Myocyte (in vitro differentiated cells): ENCODE measurements around the gene UTP11. TPM values are rescaled to one million over a fixed set of nuclear protein-coding genes. Genes with fewer than 3 reads are reported as not detected.
"Not testable (repeated sequence)": the region's sequence is repeated elsewhere in the genome, so short reads cannot be mapped to it uniquely, and the experiment has no call there.

ENCODE experiments used
- DNase-seq: peaks from one replicate; pipeline ENCODE4 v3.0.0-alpha.2; 2012; ENCODE audit warnings: low read depth
- total RNA-seq: library from RNA; depleted of rRNA; stranded (reverse); fragments of >200 nt; gene quantifications from 2 replicates; pipeline ENCODE4 v1.2.3, GENCODE V29; 2014

UTP11 gene
- total RNA-seq, 1 donor from 2014 or later: 137 TPM

GRCh38 chr1:38027201-38028104 is 14.9 kb downstream of the UTP11 start:
- no peak for DNase-seq

GRCh38 chr1:38028105-38028591 is 15.6 kb downstream of the UTP11 start:
- DNase-seq: no peak

GRCh38 chr1:38028671-38029070 is 16.1 kb downstream of the UTP11 start:
- DNase-seq: no peak

- DNase-seq: no peak
Measured at GRCh38 chr1:38029081-38029681, 16.6 kb downstream of the UTP11 start.

GRCh38 chr1:38029685-38030511 is 17.4 kb downstream of the UTP11 start:
- DNase-seq: peak; percentile 76

- DNase-seq: no peak
Measured at GRCh38 chr1:38030596-38031512, 18.3 kb downstream of the UTP11 start.

- DNase-seq: no peak
Measured at GRCh38 chr1:38031513-38031866, 19.0 kb downstream of the UTP11 start.

GRCh38 chr1:38032992-38033391 is 20.5 kb downstream of the UTP11 start:
- not testable (repeated sequence) for DNase-seq

- DNase-seq: no peak
Measured at GRCh38 chr1:38034871-38035270, 22.3 kb downstream of the UTP11 start.

- no peak for DNase-seq
Measured at GRCh38 chr1:38037221-38037939, 24.8 kb downstream of the UTP11 start.

- peak; percentile 56 for DNase-seq
Measured at GRCh38 chr1:38038861-38039260, 26.3 kb downstream of the UTP11 start.

- no peak for DNase-seq
Measured at GRCh38 chr1:38039331-38040088, 27.0 kb downstream of the UTP11 start.

- no peak for DNase-seq
Measured at GRCh38 chr1:38041936-38042834, 29.7 kb downstream of the UTP11 start.

- DNase-seq: no peak
Measured at GRCh38 chr1:38043036-38043747, 30.7 kb downstream of the UTP11 start.

GRCh38 chr1:38044221-38045215 is 32.0 kb downstream of the UTP11 start:
- DNase-seq: no peak
